SK-N-SH (cell line): Measurements from ENCODE around the gene EFCAB12. TPM values are rescaled to one million over a fixed set of nuclear protein-coding genes. Genes with fewer than 3 reads are reported as not detected.

Experiments used
- CTCF ChIA-PET: fragments of 300-600, 350-600 bp; formaldehyde crosslinking; extraction: SDS; loops from one replicate; lab custom pipeline; 2021; lab: Yijun Ruan, JAX
- POLR2A ChIA-PET: fragments of 350-600 bp; sonication (Branson Sonifier 250); formaldehyde crosslinking; extraction: SDS; loops from one replicate; lab custom pipeline; 2020; ENCODE audit warnings: antibody characterized with exemption, inconsistent platforms; lab: Yijun Ruan, JAX
- DNase-seq: peaks from one replicate; pipeline ENCODE4 v3.0.0; 2012
- H2AFZ ChIP-seq: fragments of 200-600 bp; sonication (generic); 2 replicates; pipeline ENCODE4 v1.8.1; 2016; ENCODE audit warnings: antibody characterized with exemption, mild to moderate bottlenecking, low read depth
- H3F3A ChIP-seq: fragments of 200-600 bp; sonication (generic); replicated peaks from 2 replicates; pipeline ENCODE3; 2016; ENCODE audit warnings: antibody characterized with exemption, mild to moderate bottlenecking; ENCODE audit not compliant: insufficient read depth
- H3K27ac ChIP-seq, 2 experiments: fragments of 200-500 bp in 1 of 2; fragments of 200-600 bp in 1 of 2; sonication (Bioruptor generic) in 1 of 2; sonication (generic), shearing (Covaris generic) in 1 of 2; 2 replicates each; pipeline versions ENCODE4 v1.5.1 to v1.6.1; 2014 to 2016; ENCODE audit warnings: low read depth in 2 of 2, inconsistent platforms in 1 of 2, low read length in 1 of 2, mild to moderate bottlenecking in 1 of 2, mixed read lengths in 1 of 2
- H3K27me3 ChIP-seq: fragments of 200-600 bp; sonication (generic), shearing (Covaris generic); 2 replicates; pipeline ENCODE4 v1.6.1; 2016; ENCODE audit warnings: mixed run types; ENCODE audit not compliant: insufficient read depth
- H3K36me3 ChIP-seq, 2 experiments: fragments of 200-500 bp in 1 of 2; fragments of 200-600 bp in 1 of 2; sonication (Bioruptor generic) in 1 of 2; sonication (generic) in 1 of 2; replicated peaks in 1 of 2; 2 replicates each; pipeline versions ENCODE3 to v1.5.1; 2014 to 2016; ENCODE audit warnings: low read length in 1 of 2, mild to moderate bottlenecking in 1 of 2; ENCODE audit not compliant: insufficient read depth in 2 of 2, control insufficient read depth in 1 of 2
- H3K4me1 ChIP-seq, 2 experiments: fragments of 200-500 bp in 1 of 2; fragments of 200-600 bp in 1 of 2; sonication (Bioruptor generic) in 1 of 2; sonication (generic), shearing (Covaris generic) in 1 of 2; 2 replicates each; pipeline versions ENCODE4 v1.5.1 to v1.6.1; 2014 to 2016; ENCODE audit warnings: low read depth in 1 of 2, low read length in 1 of 2, mixed run types in 1 of 2; ENCODE audit not compliant: insufficient read depth in 2 of 2, control insufficient read depth in 1 of 2
- H3K4me2 ChIP-seq: fragments of 200-600 bp; sonication (generic), shearing (Covaris generic); 2 replicates; pipeline ENCODE4 v1.6.1; 2017; ENCODE audit warnings: mixed run types
- H3K4me3 ChIP-seq, 2 experiments: fragments of 200-500 bp in 1 of 2; fragments of 200-600 bp in 1 of 2; sonication (Bioruptor generic) in 1 of 2; sonication (generic), shearing (Covaris generic) in 1 of 2; 2 replicates each; pipeline versions ENCODE4 v1.5.1 to v1.8.1; 2014 to 2016; ENCODE audit warnings: low read depth in 2 of 2, inconsistent platforms in 1 of 2, low read length in 1 of 2, mild to moderate bottlenecking in 1 of 2, mixed read lengths in 1 of 2, moderate library complexity in 1 of 2
- H3K79me2 ChIP-seq: fragments of 200-600 bp; sonication (generic); 2 replicates; pipeline ENCODE4 v1.8.1; 2017; ENCODE audit warnings: mild to moderate bottlenecking; ENCODE audit not compliant: insufficient read depth
- H3K9ac ChIP-seq: fragments of 200-600 bp; sonication (generic); 2 replicates; pipeline ENCODE4 v1.6.1; 2017; ENCODE audit warnings: mixed run types
- H3K9me2 ChIP-seq: fragments of 200-600 bp; sonication (generic); 2 replicates; pipeline ENCODE4 v1.6.1; 2017; ENCODE audit warnings: mixed run types
- H3K9me3 ChIP-seq: fragments of 200-600 bp; sonication (generic); 2 replicates; pipeline ENCODE4 v1.6.1; 2017; ENCODE audit warnings: mixed run types, mild to moderate bottlenecking, moderate library complexity
- H4K20me1 ChIP-seq: fragments of 200-600 bp; sonication (generic); 2 replicates; pipeline ENCODE4 v1.6.1; 2017; ENCODE audit warnings: mild to moderate bottlenecking, mixed run types; ENCODE audit not compliant: insufficient read depth
- CHD2 ChIP-seq: fragments of 150-350 bp; IDR thresholded peaks from 2 replicates; pipeline ENCODE4 v1.6.1; 2018; ENCODE audit warnings: low read length; ENCODE audit not compliant: partially characterized antibody
- CTCF ChIP-seq: fragments of 200-600 bp; sonication (generic); IDR thresholded peaks from 2 replicates; pipeline ENCODE4 v1.6.1; 2017; ENCODE audit warnings: antibody characterized with exemption, mild to moderate bottlenecking, moderate library complexity
- EZH2phosphoT487 ChIP-seq: fragments of 200-600 bp; sonication (generic); IDR thresholded peaks from 2 replicates; pipeline ENCODE4 v1.6.1; 2017; ENCODE audit warnings: low read depth, mixed run types, mild to moderate bottlenecking, antibody characterized with exemption, moderate library complexity, borderline replicate concordance
- FOSL2 ChIP-seq: IDR thresholded peaks from 2 replicates; pipeline ENCODE4 v1.4.0; 2012; ENCODE audit warnings: low read depth, mild to moderate bottlenecking, moderate library complexity, borderline replicate concordance
- GATA2 ChIP-seq: sonication (generic); formaldehyde crosslinking; IDR thresholded peaks from 2 replicates; pipeline ENCODE4 v1.5.0; 2020; ENCODE audit warnings: mild to moderate bottlenecking, missing genetic modification reagents
- JUND ChIP-seq: IDR thresholded peaks from 2 replicates; pipeline ENCODE4 v1.4.0; 2012
- MEF2A ChIP-seq: IDR thresholded peaks from 2 replicates; pipeline ENCODE4 v1.4.0; 2012; ENCODE audit warnings: low read depth, borderline replicate concordance
- MXI1 ChIP-seq: IDR thresholded peaks from 2 replicates; pipeline ENCODE4 v1.6.1; 2012; ENCODE audit warnings: mild to moderate bottlenecking, low read depth, low read length, improper control_type of control experiment
- NFIC ChIP-seq: IDR thresholded peaks from 2 replicates; pipeline ENCODE4 v1.4.0; 2012; ENCODE audit warnings: borderline replicate concordance
- POLR2AphosphoS5 ChIP-seq: IDR thresholded peaks from 2 replicates; pipeline ENCODE4 v1.6.1; 2012; ENCODE audit warnings: low read depth, low read length
- RAD21 ChIP-seq: IDR thresholded peaks from 2 replicates; pipeline ENCODE4 v1.6.1; 2012; ENCODE audit warnings: mild to moderate bottlenecking, low read length
- RCOR1 ChIP-seq: fragments of 150-350 bp; IDR thresholded peaks from 2 replicates; pipeline ENCODE4 v1.6.1; 2017; ENCODE audit warnings: antibody characterized with exemption, low read length
- RFX5 ChIP-seq: IDR thresholded peaks from 2 replicates; pipeline ENCODE4 v1.6.1; 2012; ENCODE audit warnings: mild to moderate bottlenecking, improper control_type of control experiment, low read length
- SIN3A ChIP-seq: IDR thresholded peaks from 2 replicates; pipeline ENCODE4 v1.6.1; 2012; ENCODE audit warnings: low read depth, mild to moderate bottlenecking, low read length, moderate library complexity, borderline replicate concordance
- SMC3 ChIP-seq: IDR thresholded peaks from 2 replicates; pipeline ENCODE4 v1.6.1; 2012; ENCODE audit warnings: low read depth, low read length, improper control_type of control experiment
- TAF1 ChIP-seq: IDR thresholded peaks from 2 replicates; pipeline ENCODE4 v1.6.1; 2012; ENCODE audit warnings: low read depth, mild to moderate bottlenecking, low read length, moderate library complexity, borderline replicate concordance
- TCF12 ChIP-seq: IDR thresholded peaks from 2 replicates; pipeline ENCODE4 v1.4.0; 2012
- TEAD4 ChIP-seq: IDR thresholded peaks from 2 replicates; pipeline ENCODE4 v1.4.0; 2012; ENCODE audit warnings: mild to moderate bottlenecking, borderline replicate concordance; ENCODE audit not compliant: insufficient read depth
- YY1 ChIP-seq: IDR thresholded peaks from 2 replicates; pipeline ENCODE4 v1.4.0; 2012; ENCODE audit warnings: low read depth, mild to moderate bottlenecking
- ZBTB33 ChIP-seq: IDR thresholded peaks from 2 replicates; pipeline ENCODE4 v1.4.0; 2012; ENCODE audit warnings: low read depth, borderline replicate concordance
- WGBS: methylation state at CpG from one replicate; pipeline ENCODE4 v1.1.6; 2017; ENCODE audit warnings: low lambda C conversion rate; 5-methylcytosine and 5-hydroxymethylcytosine counted together
- polyA plus RNA-seq, 3 experiments: library from polyadenylated mRNA; depleted of rRNA; stranded (reverse); fragments of >200 nt; gene quantifications; 2 replicates each; pipeline ENCODE4 v1.2.3, GENCODE V29; 2012
- TF ChIP-seq, protein P1 (sequence below): IDR thresholded peaks from 2 replicates; pipeline ENCODE4 v1.4.0; 2012; ENCODE audit warnings: low read depth
- TF ChIP-seq, protein P2 (sequence below): IDR thresholded peaks from 2 replicates; pipeline ENCODE4 v1.4.0; 2012; ENCODE audit warnings: low read depth, borderline replicate concordance

EFCAB12 gene
- polyA plus RNA-seq, 1 of the 3 experiments (the other 2 are of a cell fraction) = 0.38 TPM

DNA sequence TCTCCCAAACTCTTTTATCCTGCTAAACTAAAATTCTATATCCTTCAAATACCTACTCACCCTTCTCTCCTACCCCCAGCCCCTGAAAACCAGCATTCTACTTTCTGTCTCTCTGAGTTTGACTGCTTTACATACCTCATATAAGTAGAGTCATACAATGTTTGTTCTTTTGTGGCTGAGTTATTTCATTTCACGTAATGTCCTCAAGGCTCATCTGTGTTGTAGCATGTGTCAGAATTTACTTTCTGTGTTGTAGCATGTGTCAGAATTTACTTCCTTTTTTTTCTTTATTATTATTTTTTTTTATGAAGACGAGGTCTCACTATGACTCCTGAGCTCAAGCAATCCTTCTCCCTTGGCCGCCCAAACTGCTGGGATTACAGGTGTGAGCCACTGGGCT lies 31.7 kb upstream of the EFCAB12 start:
- H3K79me2 ChIP-seq = no peaks in the 10 kb centered on the region
- H3K4me1 ChIP-seq = no peaks in the 10 kb centered on the region
- H2AFZ ChIP-seq = no peak overlapping the region
- no peaks in the 10 kb centered on the region for H3K9me2 ChIP-seq
- H4K20me1 ChIP-seq = no peaks in the 10 kb centered on the region
- no peak overlapping the region for H3K27ac ChIP-seq
- H3K4me2 ChIP-seq = no peak overlapping the region
- 97% methylated on average over 3 of the region's 3 CpGs for WGBS
- no peaks in the 10 kb centered on the region for H3F3A ChIP-seq
- H3K9ac ChIP-seq = no peak overlapping the region
- DNase-seq = no peak
- H3K9me3 ChIP-seq = no peaks in the 10 kb centered on the region
- H3K36me3 ChIP-seq = peaks cover 9 to 16% of the 10 kb centered on the region in 2 experiments
- H3K4me3 ChIP-seq = no peak overlapping the region
- H3K27me3 ChIP-seq = no peaks in the 10 kb centered on the region
- ChIA-PET CTCF (no interaction called here), POLR2A (no interaction called here)
- no peak for TF ChIP-seq RAD21
- TF ChIP-seq JUND = no peak
- TF ChIP-seq SIN3A = no peak
- TF ChIP-seq MEF2A = no peak
- TF ChIP-seq CHD2 = no peak
- no peak for TF ChIP-seq GATA2 (CRISPR knock-in tag)
- no peak for TF ChIP-seq POLR2AphosphoS5
- TF ChIP-seq FOSL2 = no peak
- TF ChIP-seq MXI1 = no peak
- TF ChIP-seq SMC3 = no peak
- TF ChIP-seq, protein P1, sequence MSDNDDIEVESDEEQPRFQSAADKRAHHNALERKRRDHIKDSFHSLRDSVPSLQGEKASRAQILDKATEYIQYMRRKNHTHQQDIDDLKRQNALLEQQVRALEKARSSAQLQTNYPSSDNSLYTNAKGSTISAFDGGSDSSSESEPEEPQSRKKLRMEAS = no peak
- TF ChIP-seq TAF1 = no peak
- TF ChIP-seq YY1 = no peak
- no peak for TF ChIP-seq TEAD4
- no peak for TF ChIP-seq EZH2phosphoT487
- TF ChIP-seq RCOR1 = no peak
- TF ChIP-seq, protein P2, sequence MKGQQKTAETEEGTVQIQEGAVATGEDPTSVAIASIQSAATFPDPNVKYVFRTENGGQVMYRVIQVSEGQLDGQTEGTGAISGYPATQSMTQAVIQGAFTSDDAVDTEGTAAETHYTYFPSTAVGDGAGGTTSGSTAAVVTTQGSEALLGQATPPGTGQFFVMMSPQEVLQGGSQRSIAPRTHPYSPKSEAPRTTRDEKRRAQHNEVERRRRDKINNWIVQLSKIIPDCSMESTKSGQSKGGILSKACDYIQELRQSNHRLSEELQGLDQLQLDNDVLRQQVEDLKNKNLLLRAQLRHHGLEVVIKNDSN = no peak
- no peak for TF ChIP-seq ZBTB33

- Histone ChIP-seq H3K4me1 (no peaks in the 10 kb centered on the region), H3K9me3 (no peaks in the 10 kb centered on the region), H3K4me2 (no peak overlapping the region), H3K9me2 (no peaks in the 10 kb centered on the region), H3K27me3 (no peaks in the 10 kb centered on the region), H3K79me2 (no peaks in the 10 kb centered on the region; the same call in 1 of the 2 replicates), H2AFZ (no peak overlapping the region), H3F3A (peaks cover 3% of the 10 kb centered on the region), H3K27ac (no peak overlapping the region), H3K36me3 (peaks cover 20 to 25% of the 10 kb centered on the region in 2 experiments), H4K20me1 (no peaks in the 10 kb centered on the region), H3K9ac (no peak overlapping the region), H3K4me3 (no peak overlapping the region)
- 83% methylated on average over 1 of the region's 1 CpG for WGBS
- DNase-seq = no peak
- ChIA-PET CTCF (no interaction called here), POLR2A (no interaction called here)
- TF ChIP-seq TCF12 (no peak), RFX5 (no peak), RAD21 (no peak), YY1 (no peak), TEAD4 (no peak), CHD2 (no peak), SIN3A (no peak), ZBTB33 (no peak), POLR2AphosphoS5 (no peak), RCOR1 (no peak), GATA2 (CRISPR knock-in tag) (no peak), MXI1 (no peak), JUND (no peak), CTCF (no peak), NFIC (no peak)
These were observed 25.3 kb upstream of the EFCAB12 start for GRCh38 chr3:129453732-129454131.
